ENCODE measurements around the gene CD248.

DNA sequence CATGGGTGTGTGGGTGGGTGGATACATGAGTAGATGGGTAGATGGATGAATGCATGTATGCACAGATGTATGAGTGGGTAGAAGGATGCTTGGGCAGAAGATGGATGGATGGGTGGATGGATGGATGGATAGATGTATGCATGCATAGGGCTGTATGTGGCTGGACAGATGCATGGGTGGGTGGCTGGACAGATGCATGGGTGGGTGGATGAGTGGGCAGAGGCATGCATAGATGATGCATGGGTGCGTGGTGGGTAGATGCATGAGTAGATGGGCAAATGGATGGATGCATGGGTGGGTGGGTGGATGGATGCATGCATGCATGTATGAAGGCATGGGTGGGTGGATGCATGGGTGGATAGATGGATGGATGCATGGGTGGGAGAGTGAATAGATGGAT lies 6.8 kb upstream of the CD248 start:
- TF ChIP-seq, protein P1, sequence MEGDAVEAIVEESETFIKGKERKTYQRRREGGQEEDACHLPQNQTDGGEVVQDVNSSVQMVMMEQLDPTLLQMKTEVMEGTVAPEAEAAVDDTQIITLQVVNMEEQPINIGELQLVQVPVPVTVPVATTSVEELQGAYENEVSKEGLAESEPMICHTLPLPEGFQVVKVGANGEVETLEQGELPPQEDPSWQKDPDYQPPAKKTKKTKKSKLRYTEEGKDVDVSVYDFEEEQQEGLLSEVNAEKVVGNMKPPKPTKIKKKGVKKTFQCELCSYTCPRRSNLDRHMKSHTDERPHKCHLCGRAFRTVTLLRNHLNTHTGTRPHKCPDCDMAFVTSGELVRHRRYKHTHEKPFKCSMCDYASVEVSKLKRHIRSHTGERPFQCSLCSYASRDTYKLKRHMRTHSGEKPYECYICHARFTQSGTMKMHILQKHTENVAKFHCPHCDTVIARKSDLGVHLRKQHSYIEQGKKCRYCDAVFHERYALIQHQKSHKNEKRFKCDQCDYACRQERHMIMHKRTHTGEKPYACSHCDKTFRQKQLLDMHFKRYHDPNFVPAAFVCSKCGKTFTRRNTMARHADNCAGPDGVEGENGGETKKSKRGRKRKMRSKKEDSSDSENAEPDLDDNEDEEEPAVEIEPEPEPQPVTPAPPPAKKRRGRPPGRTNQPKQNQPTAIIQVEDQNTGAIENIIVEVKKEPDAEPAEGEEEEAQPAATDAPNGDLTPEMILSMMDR (IDR thresholded peaks at IDR 0.05; ENCODE audit: borderline replicate concordance, extremely low read depth, low read length, poor library complexity, severe bottlenecking): no peak
- TF ChIP-seq EZH2 (IDR thresholded peaks at IDR 0.05; ENCODE audit: borderline replicate concordance, low read depth, low read length, severe bottlenecking): no peak

All from DND-41 (cell line).